Activated CD8-positive, alpha-beta T cell treated with anti-CD3 and anti-CD28 coated beads for 36 hours (primary cell): ENCODE results near the gene TMEM220. TPM values are rescaled to one million over a fixed set of nuclear protein-coding genes. Genes with fewer than 3 reads are reported as not detected.

Experiments used
- ATAC-seq: fragments of 200-7000 bp; cut with Tn5 transposase; one replicate; pipeline ENCODE4 v1.10.0; 2021; ENCODE audit warnings: mild to moderate bottlenecking, moderate library complexity
- CTCF ChIA-PET: fragments of 350-600 bp; sonication (Branson Sonifier 250); formaldehyde crosslinking; loops from one replicate; lab custom pipeline; 2021; ENCODE audit warnings: antibody characterized with exemption; lab: Charles Lee
- POLR2A ChIA-PET: fragments of 350-600 bp; sonication (Branson Sonifier 250); formaldehyde crosslinking; loops from one replicate; lab custom pipeline; 2021; ENCODE audit warnings: antibody characterized with exemption; lab: Charles Lee
- DNase-seq: peaks from one replicate; pipeline ENCODE4 v3.0.0-alpha.2; 2020
- H3K27ac Mint-ChIP-seq: one replicate; pipeline ENCODE4 v1.8.0; 2021; ENCODE audit warnings: mild to moderate bottlenecking, mixed read lengths
- H3K27me3 Mint-ChIP-seq: one replicate; pipeline ENCODE4 v1.8.0; 2021; ENCODE audit warnings: mixed read lengths
- H3K36me3 Mint-ChIP-seq: one replicate; pipeline ENCODE4 v1.8.0; 2021; ENCODE audit warnings: low read depth, mixed read lengths
- H3K4me1 Mint-ChIP-seq: one replicate; pipeline ENCODE4 v1.8.0; 2021; ENCODE audit warnings: low read depth, mixed read lengths
- H3K4me3 Mint-ChIP-seq: one replicate; pipeline ENCODE4 v1.8.0; 2021; ENCODE audit warnings: mild to moderate bottlenecking, moderate library complexity, mixed read lengths
- H3K9me3 Mint-ChIP-seq: one replicate; pipeline ENCODE4 v1.8.0; 2021; ENCODE audit warnings: mixed read lengths
- CTCF ChIP-seq: fragments of 200-600 bp; IDR thresholded peaks from one replicate; pipeline ENCODE4 v1.8.0; 2022; ENCODE audit warnings: antibody characterized with exemption, mild to moderate bottlenecking
- intact Hi-C: fragments of 100-400 bp; cut with micrococcal nuclease; formaldehyde crosslinking; loops from one replicate; pipeline ENCODE4 v1.10.0; 2022
- total RNA-seq, 2 experiments: library from RNA; stranded (reverse); gene quantifications; one replicate each; pipeline ENCODE4 v1.2.3, GENCODE V29; 2021

TMEM220 gene
- total RNA-seq, 2 experiments from 2014 or later: 0.63 to 1.4 TPM

GRCh38 chr17:10716218-10716617 is 13.6 kb downstream of the TMEM220 start:
- Mint-ChIP-seq H3K9me3 (no peaks in the 10 kb centered on the region), H3K27me3 (no peaks in the 10 kb centered on the region), H3K4me1 (peaks cover 10% of the 10 kb centered on the region), H3K4me3 (no peak overlapping the region), H3K36me3 (peaks cover 26% of the 10 kb centered on the region), H3K27ac (peak overlapping the region; percentile 26)
- no peak for ATAC-seq
- ChIA-PET CTCF (no interaction called here), POLR2A (no interaction called here)
- no peak for DNase-seq
- intact Hi-C loops: no loop called here
- TF ChIP-seq CTCF: no peak

- Mint-ChIP-seq H3K4me1 (peaks cover 17% of the 10 kb centered on the region), H3K36me3 (peaks cover 46% of the 10 kb centered on the region), H3K4me3 (no peak overlapping the region), H3K27ac (no peak overlapping the region), H3K9me3 (no peaks in the 10 kb centered on the region), H3K27me3 (no peaks in the 10 kb centered on the region)
- ChIA-PET POLR2A (no interaction called here), CTCF (no interaction called here)
- intact Hi-C loops: no loop called here
- ATAC-seq (no peak), DNase-seq (no peak)
- no peak for TF ChIP-seq CTCF
Measured at GRCh38 chr17:10713318-10713717, 16.5 kb downstream of the TMEM220 start.

GRCh38 chr17:10705727-10706126 is 24.1 kb downstream of the TMEM220 start:
- TF ChIP-seq CTCF: no peak
- ChIA-PET CTCF (no interaction called here), POLR2A (no interaction called here)
- Mint-ChIP-seq H3K4me3 (no peak overlapping the region), H3K9me3 (no peaks in the 10 kb centered on the region), H3K36me3 (peaks cover 55% of the 10 kb centered on the region), H3K4me1 (peaks cover 55% of the 10 kb centered on the region), H3K27ac (peak overlapping the region; percentile 62), H3K27me3 (no peaks in the 10 kb centered on the region)
- intact Hi-C loops: no loop called here
- ATAC-seq: no peak
- DNase-seq: no peak

GRCh38 chr17:10702574-10702973 is 27.2 kb downstream of the TMEM220 start:
- Mint-ChIP-seq H3K9me3 (no peaks in the 10 kb centered on the region), H3K27ac (peak overlapping the region; percentile 66), H3K4me1 (peaks cover 60% of the 10 kb centered on the region), H3K4me3 (peak overlapping the region; percentile 5), H3K36me3 (peaks cover 42% of the 10 kb centered on the region), H3K27me3 (no peaks in the 10 kb centered on the region)
- no peak for TF ChIP-seq CTCF
- CTCF ChIA-PET: interaction anchor here (2.1 kb wide), 1 partner anchor 35 kb away, joined by 12 read pairs; no protein-coding TSS in a partner anchor
- DNase-seq (no peak), ATAC-seq (no peak)
- intact Hi-C loops: no loop called here
- POLR2A ChIA-PET: no interaction called here

- H3K4me1 Mint-ChIP-seq: peaks cover 62% of the 10 kb centered on the region
- H3K36me3 Mint-ChIP-seq: peaks cover 42% of the 10 kb centered on the region
- CTCF ChIA-PET: interaction anchor here (0.7 to 1.4 kb wide), 4 partner anchors 15 to 145 kb away, joined by 3 to 5 read pairs (median 4); no protein-coding TSS in a partner anchor
- H3K27ac Mint-ChIP-seq: peak overlapping the region; percentile 96
- peak; percentile 10 for DNase-seq
- POLR2A ChIA-PET: interaction anchor here (0.6 kb wide), 1 partner anchor 46 kb away, joined by 3 read pairs; no protein-coding TSS in a partner anchor
- no peaks in the 10 kb centered on the region for H3K9me3 Mint-ChIP-seq
- H3K27me3 Mint-ChIP-seq: no peaks in the 10 kb centered on the region
- ATAC-seq: no peak
- no peak for TF ChIP-seq CTCF
- peak overlapping the region; percentile 73 for H3K4me3 Mint-ChIP-seq
- intact Hi-C loops: no loop called here
Measured at GRCh38 chr17:10699856-10700255, 30.0 kb downstream of the TMEM220 start.
